K562 (cell line): ENCODE measurements around the gene SBDS. TPM values are rescaled to one million over a fixed set of nuclear protein-coding genes. Genes with fewer than 3 reads are reported as not detected.

ENCODE experiments used
- ATAC-seq: fragments of 200-7000 bp; cut with Tn5 transposase; 3 replicates; pipeline ENCODE4 v1.9.1; 2020; ENCODE audit warnings: moderate library complexity
- BruUV-seq: library from RNA; stranded (reverse); fragments of 400-500 nt; replicated peaks from 2 replicates; lab custom pipeline; 2021; lab: Mats Ljungman, UMichigan
- CTCF ChIA-PET: fragments of 300-600 bp; formaldehyde crosslinking; extraction: SDS; loops from one replicate; lab custom pipeline; 2021; ENCODE audit warnings: low intra/inter-chr PET ratio; lab: Yijun Ruan, JAX
- POLR2A ChIA-PET: fragments of 300-600, 350-650 bp; sonication (Branson Sonifier 250); formaldehyde crosslinking; extraction: SDS; loops from one replicate; lab custom pipeline; 2021; ENCODE audit warnings: antibody characterized with exemption, inconsistent platforms; lab: Yijun Ruan, JAX
- DNase-seq, 4 experiments: peaks; one replicate each; pipeline versions ENCODE4 v3.0.0 to v3.0.0-alpha.2; 2011 to 2018; ENCODE audit warnings: low spot score in 3 of 4, mixed read lengths in 3 of 4; ENCODE audit errors: extremely low read depth in 1 of 4
- FAIRE-seq: peaks from 2 replicates; lab custom pipeline; 2011; peaks lifted over from hg19 to GRCh38; lab: Jason Lieb, UNC
- H2AFZ ChIP-seq: 2 replicates; pipeline ENCODE4 v1.6.0; 2011; ENCODE audit warnings: low read depth, low read length, control low read depth, inconsistent platforms
- H3K27ac ChIP-seq: fragments of 200-600 bp; 3 replicates; pipeline ENCODE4 v1.8.0; 2011; ENCODE audit warnings: low read depth, mild to moderate bottlenecking, control low read depth, inconsistent platforms, low read length, moderate library complexity, mixed read lengths; ENCODE audit errors: extremely low read depth
- H3K27me3 ChIP-seq, 2 experiments: fragments of 300-600 bp in 1 of 2; 2 replicates in 1 of 2; 3 replicates in 1 of 2; pipeline versions ENCODE4 v1.6.0 to v1.8.0; 2011; ENCODE audit warnings: inconsistent platforms in 2 of 2, low read length in 2 of 2, mild to moderate bottlenecking in 1 of 2, mixed read lengths in 1 of 2, moderate library complexity in 1 of 2; ENCODE audit not compliant: control insufficient read depth in 2 of 2, insufficient read depth in 2 of 2
- H3K36me3 ChIP-seq: fragments of 300-600 bp; 3 replicates; pipeline ENCODE4 v1.8.0; 2011; ENCODE audit warnings: mild to moderate bottlenecking, low read length, inconsistent platforms; ENCODE audit not compliant: control insufficient read depth, insufficient read depth
- H3K4me1 ChIP-seq, 2 experiments: fragments of 200-600 bp in 1 of 2; replicated peaks in 1 of 2; 2 replicates in 1 of 2; 3 replicates in 1 of 2; pipeline versions ENCODE4 v1.5.1 to v1.8.0; 2011; ENCODE audit warnings: inconsistent platforms in 2 of 2, low read length in 2 of 2, mild to moderate bottlenecking in 1 of 2, mixed read lengths in 1 of 2, moderate library complexity in 1 of 2; ENCODE audit not compliant: control insufficient read depth in 2 of 2, insufficient read depth in 2 of 2
- H3K4me2 ChIP-seq: 2 replicates; pipeline ENCODE4 v1.6.1; 2011; ENCODE audit warnings: low read length, control low read depth, inconsistent platforms, mixed read lengths; ENCODE audit not compliant: insufficient read depth
- H3K4me3 ChIP-seq: fragments of 200-600 bp; sonication (generic), shearing (Covaris generic); 2 replicates; pipeline ENCODE4 v1.5.1; 2016; ENCODE audit warnings: control low read depth, inconsistent platforms
- H3K79me2 ChIP-seq: fragments of 200-600 bp; 3 replicates; pipeline ENCODE4 v1.8.0; 2011; ENCODE audit warnings: low read length, inconsistent platforms; ENCODE audit not compliant: control insufficient read depth, insufficient read depth
- H3K9ac ChIP-seq, 2 experiments: 2 replicates each; pipeline versions ENCODE4 v1.6.0 to v1.6.1; 2011; ENCODE audit warnings: low read depth in 2 of 2, low read length in 2 of 2, control low read depth in 1 of 2, inconsistent platforms in 1 of 2, mild to moderate bottlenecking in 1 of 2, mixed read lengths in 1 of 2; ENCODE audit not compliant: insufficient read depth in 1 of 2
- H3K9me1 ChIP-seq: one replicate; pipeline ENCODE4 v1.6.0; 2011; ENCODE audit warnings: inconsistent platforms, mild to moderate bottlenecking, low read length, moderate library complexity; ENCODE audit not compliant: control insufficient read depth, insufficient read depth
- H3K9me3 ChIP-seq: replicated peaks from 2 replicates; pipeline ENCODE4 v1.5.1; 2011; ENCODE audit warnings: low read depth, low read length, inconsistent platforms; ENCODE audit not compliant: control insufficient read depth, insufficient read depth
- H4K20me1 ChIP-seq: replicated peaks from 2 replicates; pipeline ENCODE4 v1.6.1; 2011; ENCODE audit warnings: low read length, inconsistent platforms, mixed read lengths; ENCODE audit not compliant: control insufficient read depth, insufficient read depth
- ARHGAP35 ChIP-seq: fragments of 450-650 bp; IDR thresholded peaks from 2 replicates; pipeline ENCODE4 v1.6.1; 2018; ENCODE audit not compliant: partially characterized antibody
- CCNT2 ChIP-seq: IDR thresholded peaks from 2 replicates; pipeline ENCODE4 v1.6.1; 2011; ENCODE audit warnings: borderline replicate concordance, low read depth, mild to moderate bottlenecking, moderate library complexity, mixed read lengths, low read length; ENCODE audit not compliant: insufficient read length; ENCODE audit errors: extremely low read depth
- POLR2G ChIP-seq: fragments of 200-400 bp; formaldehyde crosslinking; IDR thresholded peaks from 2 replicates; pipeline ENCODE4 v1.6.1; 2017; ENCODE audit warnings: low read depth, mild to moderate bottlenecking, antibody characterized with exemption, low read length, moderate library complexity
- WGBS: fragments of 100-300 bp; shearing (Covaris generic); methylation state at CpG from one replicate; pipeline ENCODE4 v1.1.6; 2016; ENCODE audit warnings: low coverage, mixed read lengths; ENCODE audit not compliant: insufficient coverage; ENCODE audit errors: missing lambda C conversion rate; 5-methylcytosine and 5-hydroxymethylcytosine counted together
- in situ Hi-C: fragments of 300-500 bp; cut with MboI; formaldehyde crosslinking; loops from 4 replicates; pipeline ENCODE4 v1.15.0; 2018; ENCODE audit warnings: inconsistent platforms, mixed read lengths
- intact Hi-C: fragments of 100-400 bp; cut with micrococcal nuclease; formaldehyde crosslinking; loops from 2 replicates; pipeline ENCODE4 v1.14.2; 2022
- polyA plus RNA-seq, 8 experiments: library from polyadenylated mRNA; depleted of rRNA in 4 of 8; stranded (reverse) in 5 of 8; unstranded in 3 of 8; fragments of >200 nt; fragmentation: Nextera tagmentation in 2 of 8; fragmentation: Illumina TruSeq in 1 of 8; extraction: Ambion mirVana in 2 of 8; extraction: Trizol in 1 of 8; gene quantifications; 2 replicates each; pipeline versions ENCODE4 v1.2.1 to v1.2.3, GENCODE V29; 2011 to 2014; ENCODE audit warnings: inconsistent platforms in 1 of 8, missing spikeins in 1 of 8
- total RNA-seq, 7 experiments: library from RNA; depleted of rRNA in 6 of 7; stranded (reverse); fragments of >200 nt in 6 of 7; fragmentation: Illumina TruSeq in 2 of 7; extraction: Trizol in 2 of 7; gene quantifications; 2 replicates each; pipeline versions ENCODE4 v1.2.1 to v1.2.3, GENCODE V29; 2011 to 2021; ENCODE audit warnings: low replicate concordance in 1 of 7
- TF ChIP-seq, protein P1 (sequence below): sonication (generic); formaldehyde crosslinking; IDR thresholded peaks from 2 replicates; pipeline ENCODE4 v1.8.0; 2022; ENCODE audit warnings: mild to moderate bottlenecking, missing genetic modification reagents
- TF ChIP-seq, protein P2 (sequence below), 3 experiments: fragments of 200-800 bp in 1 of 3; sonication (Bioruptor generic) in 1 of 3; sonication (generic) in 1 of 3; formaldehyde crosslinking in 1 of 3; IDR thresholded peaks; 2 replicates each; pipeline versions ENCODE4 v1.6.1 to v1.8.0; 2016 to 2022; ENCODE audit warnings: mild to moderate bottlenecking in 2 of 3, missing compliant biosample characterization in 2 of 3, missing genetic modification characterization in 2 of 3, missing genetic modification reagents in 1 of 3

The SBDS gene
- total and polyA plus RNA-seq, 9 of the 15 experiments (the other 6 are each of a cell fraction or from before 2014, with no cell fraction given), result 105 to 174 (median 117) TPM

DNA sequence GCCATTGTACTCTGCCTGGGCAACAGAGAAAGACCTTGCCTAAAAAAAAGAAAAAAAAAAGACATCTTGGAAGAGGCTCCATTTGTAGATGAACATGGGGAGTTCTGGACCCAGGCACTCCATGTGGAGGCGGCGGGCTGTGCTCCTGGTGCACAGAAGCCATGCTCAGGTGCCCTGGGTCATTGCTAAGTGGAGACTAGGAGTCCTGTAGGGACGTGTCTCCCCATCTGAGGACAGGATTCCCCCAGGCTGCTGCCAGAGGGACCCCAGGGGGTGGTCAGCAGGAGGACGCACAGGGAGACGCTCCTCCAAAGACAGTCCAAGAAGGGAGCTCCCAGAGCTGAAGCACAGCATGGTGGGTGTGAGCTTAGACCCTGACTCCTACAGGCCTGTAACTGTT lies 34.3 kb downstream of the SBDS start:
- no peak for FAIRE-seq
- CTCF ChIA-PET, result no interaction called here

More for the DNA sequence above, 34.3 kb downstream of the SBDS start:
- Histone ChIP-seq H3K9ac (peak overlapping the region in 1 of 2 experiments; percentile 43; a peak in 1 of 4 replicates), H4K20me1 (no peaks in the 10 kb centered on the region), H3K4me3 (no peak overlapping the region), H3K27ac (no peak overlapping the region), H2AFZ (no peak overlapping the region), H3K4me1 (no peaks in the 10 kb centered on the region), H3K79me2 (no peaks in the 10 kb centered on the region), H3K9me1 (no peaks in the 10 kb centered on the region), H3K36me3 (peaks cover 31% of the 10 kb centered on the region), H3K4me2 (no peak overlapping the region), H3K27me3 (no peaks in the 10 kb centered on the region), H3K9me3 (no peaks in the 10 kb centered on the region)
- DNase-seq (no peak), ATAC-seq (peak; percentile 30)
- 92% methylated on average over 5 of the region's 5 CpGs for WGBS
- POLR2A ChIA-PET, result interaction anchor here (0.8 to 1.1 kb wide), 2 partner anchors 9 to 11 kb away, joined by 4 to 6 read pairs; no protein-coding TSS in a partner anchor
- TF ChIP-seq POLR2G (peak; percentile 41; the same call in 1 of the 2 replicates), CCNT2 (no peak), ARHGAP35 (no peak)
- TF ChIP-seq, protein P1, sequence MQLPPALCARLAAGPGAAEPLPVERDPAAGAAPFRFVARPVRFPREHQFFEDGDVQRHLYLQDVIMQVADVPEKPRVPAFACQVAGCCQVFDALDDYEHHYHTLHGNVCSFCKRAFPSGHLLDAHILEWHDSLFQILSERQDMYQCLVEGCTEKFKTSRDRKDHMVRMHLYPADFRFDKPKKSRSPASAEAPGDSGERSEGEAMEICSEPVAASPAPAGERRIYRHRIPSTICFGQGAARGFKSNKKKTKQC, result no peak
- TF ChIP-seq, protein P2, sequence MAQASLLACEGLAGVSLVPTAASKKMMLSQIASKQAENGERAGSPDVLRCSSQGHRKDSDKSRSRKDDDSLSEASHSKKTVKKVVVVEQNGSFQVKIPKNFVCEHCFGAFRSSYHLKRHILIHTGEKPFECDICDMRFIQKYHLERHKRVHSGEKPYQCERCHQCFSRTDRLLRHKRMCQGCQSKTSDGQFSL (CRISPR knock-in tag; IDR thresholded peaks at IDR 0.05), result no peak
- TF ChIP-seq, protein P2 (tag; IDR thresholded peaks at IDR 0.05), result no peak
- in situ Hi-C loops, result no loop called here
- no TSS peak for BruUV-seq
- intact Hi-C loops, result no loop called here
